Measurements from ENCODE around the gene CACYBP.
"Not testable (repeated sequence)": the region's sequence is repeated elsewhere in the genome, so short reads cannot be mapped to it uniquely, and the experiment has no call there.

The CACYBP gene

GRCh38 chr1:175002910-175003517 lies 3.3 kb downstream of the CACYBP start:
- no peak for DNase-seq (ENCODE audit: extremely low spot score, insufficient read length, low read depth)

GRCh38 chr1:175003521-175003920 lies 3.8 kb downstream of the CACYBP start:
- FAIRE-seq (no peak), DNase-seq (ENCODE audit: extremely low spot score, insufficient read length, low read depth) (no peak)

More at GRCh38 chr1:175002910-175003517, 3.3 kb downstream of the CACYBP start:
- FAIRE-seq = no peak

- no peak for FAIRE-seq
- no peak for DNase-seq (ENCODE audit: extremely low spot score, insufficient read length, low read depth)
These were observed 5.5 kb downstream of the CACYBP start for GRCh38 chr1:175005085-175005783.

- FAIRE-seq = no peak
These were observed 9.8 kb downstream of the CACYBP start for GRCh38 chr1:175009532-175009931.

GRCh38 chr1:175013445-175013844 lies 13.7 kb downstream of the CACYBP start:
- FAIRE-seq = no peak
- DNase-seq (ENCODE audit: extremely low spot score, insufficient read length, low read depth) = no peak

More at GRCh38 chr1:175009532-175009931, 9.8 kb downstream of the CACYBP start:
- no peak for DNase-seq (ENCODE audit: extremely low spot score, insufficient read length, low read depth)

- FAIRE-seq (no peak), DNase-seq (ENCODE audit: extremely low spot score, insufficient read length, low read depth) (no peak)
These were observed 15.5 kb downstream of the CACYBP start for GRCh38 chr1:175015243-175015642.

- FAIRE-seq (no peak), DNase-seq (ENCODE audit: extremely low spot score, insufficient read length, low read depth) (no peak)
These were observed 19.8 kb downstream of the CACYBP start for GRCh38 chr1:175019524-175019923.

- DNase-seq (ENCODE audit: extremely low spot score, insufficient read length, low read depth) = peak; percentile 92
- FAIRE-seq = peak; percentile 99
These were observed 23.5 kb downstream of the CACYBP start, which contains the start of gene MRPS14 for GRCh38 chr1:175023043-175023921. Gene MRPS14 (minus strand): TSS chr1:175023425. CDS start chr1:175023408, 17 bp downstream.

- peak; percentile 18 for FAIRE-seq
- DNase-seq (ENCODE audit: extremely low spot score, insufficient read length, low read depth) = not testable (repeated sequence)
These were observed 24.1 kb downstream of the CACYBP start for GRCh38 chr1:175023922-175024242.

- DNase-seq (ENCODE audit: extremely low spot score, insufficient read length, low read depth) = no peak
- no peak for FAIRE-seq
These were observed 25.0 kb downstream of the CACYBP start for GRCh38 chr1:175024773-175025172.

GRCh38 chr1:175033953-175034352 lies 34.2 kb downstream of the CACYBP start:
- FAIRE-seq (no peak), DNase-seq (ENCODE audit: extremely low spot score, insufficient read length, low read depth) (no peak)

- no peak for DNase-seq (ENCODE audit: extremely low spot score, insufficient read length, low read depth)
- FAIRE-seq = no peak
These were observed 35.0 kb downstream of the CACYBP start for GRCh38 chr1:175034775-175035174.

GRCh38 chr1:175035865-175036264 lies 36.1 kb downstream of the CACYBP start:
- DNase-seq (ENCODE audit: extremely low spot score, insufficient read length, low read depth) (no peak), FAIRE-seq (no peak)

- FAIRE-seq (no peak), DNase-seq (ENCODE audit: extremely low spot score, insufficient read length, low read depth) (no peak)
These were observed 36.7 kb downstream of the CACYBP start for GRCh38 chr1:175036476-175036875.

GRCh38 chr1:175037416-175037815 lies 37.7 kb downstream of the CACYBP start:
- FAIRE-seq = no peak
- DNase-seq (ENCODE audit: extremely low spot score, insufficient read length, low read depth) = no peak

- FAIRE-seq = no peak
- DNase-seq (ENCODE audit: extremely low spot score, insufficient read length, low read depth) = no peak
These were observed 40.7 kb downstream of the CACYBP start for GRCh38 chr1:175040324-175040879.

- FAIRE-seq = no peak
- DNase-seq (ENCODE audit: extremely low spot score, insufficient read length, low read depth) = no peak
These were observed 42.9 kb downstream of the CACYBP start for GRCh38 chr1:175042650-175043049.

- DNase-seq (ENCODE audit: extremely low spot score, insufficient read length, low read depth) (no peak), FAIRE-seq (no peak)
These were observed 44.1 kb downstream of the CACYBP start for GRCh38 chr1:175043824-175044223.

GRCh38 chr1:175044591-175044990 lies 44.8 kb downstream of the CACYBP start:
- FAIRE-seq; DNase-seq (ENCODE audit: extremely low spot score, insufficient read length, low read depth): not testable (repeated sequence)

GRCh38 chr1:175045097-175045496 lies 45.4 kb downstream of the CACYBP start:
- DNase-seq (ENCODE audit: extremely low spot score, insufficient read length, low read depth) (no peak), FAIRE-seq (no peak)
